Loucy (cell line): ENCODE data around the gene CADM2.
A peak's percentile ranks its signal among the peaks of the same experiment; 100 is the strongest.

ENCODE experiments used
- H2AFZ ChIP-seq: fragments of 200-600 bp; sonication (generic); 2 replicates; pipeline ENCODE4 v1.6.0; 2016; ENCODE audit warnings: antibody characterized with exemption, mild to moderate bottlenecking, low read length, moderate library complexity
- H3F3A ChIP-seq: fragments of 200-600 bp; 2 replicates; pipeline ENCODE4 v1.6.0; 2016; ENCODE audit warnings: antibody characterized with exemption, low read depth, mild to moderate bottlenecking
- H3K27me3 ChIP-seq: fragments of 200-600 bp; sonication (generic); 2 replicates; pipeline ENCODE4 v1.6.1; 2014; ENCODE audit warnings: low read length, mild to moderate bottlenecking; ENCODE audit not compliant: insufficient read depth, poor library complexity, severe bottlenecking
- H3K36me3 ChIP-seq: fragments of 200-600 bp; sonication (generic); 2 replicates; pipeline ENCODE4 v1.6.1; 2016; ENCODE audit warnings: low read length; ENCODE audit not compliant: insufficient read depth
- H3K4me1 ChIP-seq: fragments of 200-600 bp; sonication (generic); 2 replicates; pipeline ENCODE4 v1.5.1; 2014; ENCODE audit warnings: low read length, mild to moderate bottlenecking; ENCODE audit not compliant: insufficient read depth, poor library complexity, severe bottlenecking
- H3K4me2 ChIP-seq: fragments of 200-600 bp; sonication (generic); 2 replicates; pipeline ENCODE4 v1.6.0; 2014; ENCODE audit warnings: antibody characterized with exemption, low read length, low read depth, mild to moderate bottlenecking; ENCODE audit not compliant: poor library complexity, severe bottlenecking
- H3K4me3 ChIP-seq: fragments of 200-600 bp; sonication (generic); 2 replicates; pipeline ENCODE4 v1.5.1; 2014; ENCODE audit warnings: low read length, mild to moderate bottlenecking, mixed read lengths; ENCODE audit not compliant: poor library complexity, severe bottlenecking
- H3K79me2 ChIP-seq: fragments of 200-600 bp; sonication (generic); 2 replicates; pipeline ENCODE4 v1.6.1; 2014; ENCODE audit warnings: low read length; ENCODE audit not compliant: insufficient read depth
- H3K9ac ChIP-seq: fragments of 200-600 bp; sonication (generic); 2 replicates; pipeline ENCODE4 v1.6.0; 2014; ENCODE audit warnings: mild to moderate bottlenecking, low read depth, low read length, moderate library complexity; ENCODE audit not compliant: poor library complexity, severe bottlenecking
- H3K9me2 ChIP-seq: fragments of 200-600 bp; sonication (generic); replicated peaks from 2 replicates; pipeline ENCODE4 v1.6.1; 2016; ENCODE audit warnings: low read depth, low read length, mixed read lengths
- H3K9me3 ChIP-seq: fragments of 200-600 bp; sonication (generic); 2 replicates; pipeline ENCODE4 v1.6.1; 2014; ENCODE audit warnings: mild to moderate bottlenecking, antibody characterized with exemption, low read length, low read depth; ENCODE audit not compliant: insufficient read depth
- H4K20me1 ChIP-seq: fragments of 200-600 bp; sonication (generic); 2 replicates; pipeline ENCODE4 v1.6.0; 2014; ENCODE audit warnings: antibody characterized with exemption, low read length, mild to moderate bottlenecking; ENCODE audit not compliant: insufficient read depth, poor library complexity, severe bottlenecking
- EZH2phosphoT487 ChIP-seq: fragments of 200-600 bp; IDR thresholded peaks from 2 replicates; pipeline ENCODE4 v1.6.1; 2018; ENCODE audit warnings: antibody characterized with exemption, mild to moderate bottlenecking, moderate library complexity, borderline replicate concordance
- TF ChIP-seq, protein P1 (sequence below): fragments of 200-600 bp; sonication (generic); conservative IDR thresholded peaks from 2 replicates; pipeline ENCODE4 v1.5.1; 2014; ENCODE audit warnings: mild to moderate bottlenecking, antibody characterized with exemption, low read length

CADM2 gene

DNA sequence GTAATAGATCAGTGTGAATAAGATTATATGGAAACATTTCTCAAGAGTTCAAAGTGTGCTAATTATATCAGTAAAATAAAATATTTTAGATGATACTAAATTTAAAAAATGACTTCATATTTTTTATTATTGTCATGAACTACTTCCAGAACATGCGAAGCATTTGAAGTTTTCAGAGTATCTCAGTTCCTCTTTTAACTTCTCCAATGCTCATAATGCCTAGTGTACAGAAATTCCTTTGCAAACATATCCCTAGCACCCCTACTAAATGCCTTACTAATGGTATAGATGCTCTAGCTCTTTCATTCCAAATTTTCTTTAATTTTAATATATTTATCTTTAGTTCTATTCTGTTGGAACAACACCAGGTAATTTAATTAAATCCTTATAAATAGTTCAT is 580.4 kb downstream of the CADM2 start:
- no peak overlapping the region for H3K4me2 ChIP-seq
- no peaks in the 10 kb centered on the region for H3K4me1 ChIP-seq
- H3K36me3 ChIP-seq = no peaks in the 10 kb centered on the region
- no peak overlapping the region for H3K9ac ChIP-seq
- H3K27me3 ChIP-seq = no peaks in the 10 kb centered on the region
- H3F3A ChIP-seq = no peaks in the 10 kb centered on the region
- TF ChIP-seq EZH2phosphoT487 = no peak
- H2AFZ ChIP-seq = no peak overlapping the region
- H3K4me3 ChIP-seq = no peak overlapping the region
- H4K20me1 ChIP-seq = no peaks in the 10 kb centered on the region
- no peaks in the 10 kb centered on the region for H3K79me2 ChIP-seq
- H3K9me3 ChIP-seq = no peaks in the 10 kb centered on the region
- no peaks in the 10 kb centered on the region for H3K9me2 ChIP-seq

DNA sequence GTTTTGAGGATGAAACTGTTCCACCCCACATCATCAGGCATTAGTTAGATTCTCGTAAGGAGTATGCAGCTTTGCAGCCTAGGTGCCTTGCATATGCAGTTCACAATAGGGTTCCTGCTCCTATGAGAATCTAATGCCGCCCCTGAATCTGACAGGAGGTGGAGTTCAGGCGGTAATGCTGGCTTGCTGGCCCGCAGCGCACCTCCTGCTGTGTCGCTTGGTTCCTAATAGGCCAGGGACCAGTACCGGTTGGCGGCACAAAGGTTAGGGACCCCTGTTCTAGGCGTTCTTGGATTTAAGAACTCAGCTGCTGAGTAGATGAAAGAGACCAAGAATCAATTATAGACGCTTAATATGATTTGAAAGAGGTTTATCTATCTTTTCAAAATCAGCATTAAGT is 595.4 kb downstream of the CADM2 start:
- Histone ChIP-seq H3K9ac (no peak overlapping the region), H4K20me1 (no peaks in the 10 kb centered on the region), H3F3A (no peaks in the 10 kb centered on the region), H3K9me3 (no peaks in the 10 kb centered on the region), H3K36me3 (no peaks in the 10 kb centered on the region), H3K4me1 (no peaks in the 10 kb centered on the region), H2AFZ (no peak overlapping the region), H3K9me2 (no peaks in the 10 kb centered on the region), H3K27me3 (no peaks in the 10 kb centered on the region), H3K4me3 (no peak overlapping the region), H3K79me2 (no peaks in the 10 kb centered on the region), H3K4me2 (no peak overlapping the region)
- TF ChIP-seq, protein P1, sequence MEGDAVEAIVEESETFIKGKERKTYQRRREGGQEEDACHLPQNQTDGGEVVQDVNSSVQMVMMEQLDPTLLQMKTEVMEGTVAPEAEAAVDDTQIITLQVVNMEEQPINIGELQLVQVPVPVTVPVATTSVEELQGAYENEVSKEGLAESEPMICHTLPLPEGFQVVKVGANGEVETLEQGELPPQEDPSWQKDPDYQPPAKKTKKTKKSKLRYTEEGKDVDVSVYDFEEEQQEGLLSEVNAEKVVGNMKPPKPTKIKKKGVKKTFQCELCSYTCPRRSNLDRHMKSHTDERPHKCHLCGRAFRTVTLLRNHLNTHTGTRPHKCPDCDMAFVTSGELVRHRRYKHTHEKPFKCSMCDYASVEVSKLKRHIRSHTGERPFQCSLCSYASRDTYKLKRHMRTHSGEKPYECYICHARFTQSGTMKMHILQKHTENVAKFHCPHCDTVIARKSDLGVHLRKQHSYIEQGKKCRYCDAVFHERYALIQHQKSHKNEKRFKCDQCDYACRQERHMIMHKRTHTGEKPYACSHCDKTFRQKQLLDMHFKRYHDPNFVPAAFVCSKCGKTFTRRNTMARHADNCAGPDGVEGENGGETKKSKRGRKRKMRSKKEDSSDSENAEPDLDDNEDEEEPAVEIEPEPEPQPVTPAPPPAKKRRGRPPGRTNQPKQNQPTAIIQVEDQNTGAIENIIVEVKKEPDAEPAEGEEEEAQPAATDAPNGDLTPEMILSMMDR = no peak
- TF ChIP-seq EZH2phosphoT487 = no peak

DNA sequence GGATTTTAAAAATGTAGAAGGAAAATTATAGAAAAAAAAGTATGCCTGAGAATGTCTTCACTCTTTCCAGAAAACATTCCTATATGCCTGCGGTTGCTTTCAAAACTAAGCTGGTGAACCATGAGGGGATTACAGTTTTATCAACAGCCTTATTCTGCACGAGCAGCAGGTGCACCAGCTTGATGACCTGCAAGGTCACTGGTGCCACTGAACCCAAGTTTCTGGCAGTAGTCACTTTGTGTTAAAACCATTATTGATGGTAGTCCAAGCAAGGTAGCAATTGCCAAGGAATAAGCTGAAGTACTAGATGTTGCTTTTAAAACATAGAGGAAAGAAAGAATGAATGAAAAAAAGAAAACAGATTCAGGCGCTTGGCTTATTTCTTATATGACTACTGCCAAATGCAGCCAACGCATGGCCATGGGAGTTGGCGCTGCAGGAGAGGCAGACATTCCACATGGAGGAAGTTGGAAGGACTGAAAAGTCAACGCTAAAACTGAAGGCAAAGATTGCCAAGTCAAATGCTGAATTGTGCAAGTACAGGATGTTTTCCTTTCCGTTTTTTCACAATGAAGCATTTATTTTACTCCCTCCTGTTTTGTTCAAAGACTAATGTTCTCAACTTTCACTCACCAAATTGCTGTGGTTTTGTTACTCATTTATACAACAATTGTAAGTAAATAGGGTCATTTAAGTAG is 601.4 kb downstream of the CADM2 start:
- no peaks in the 10 kb centered on the region for H3F3A ChIP-seq
- no peak overlapping the region for H3K4me3 ChIP-seq
- H3K79me2 ChIP-seq = no peaks in the 10 kb centered on the region
- no peak for TF ChIP-seq EZH2phosphoT487
- TF ChIP-seq, protein P1 = no peak
- no peaks in the 10 kb centered on the region for H3K27me3 ChIP-seq
- H4K20me1 ChIP-seq = no peaks in the 10 kb centered on the region
- no peaks in the 10 kb centered on the region for H3K4me1 ChIP-seq
- no peak overlapping the region for H3K9ac ChIP-seq
- H3K9me2 ChIP-seq = no peaks in the 10 kb centered on the region
- H2AFZ ChIP-seq = no peak overlapping the region
- no peak overlapping the region for H3K4me2 ChIP-seq
- H3K9me3 ChIP-seq = no peaks in the 10 kb centered on the region
- H3K36me3 ChIP-seq = no peaks in the 10 kb centered on the region

DNA sequence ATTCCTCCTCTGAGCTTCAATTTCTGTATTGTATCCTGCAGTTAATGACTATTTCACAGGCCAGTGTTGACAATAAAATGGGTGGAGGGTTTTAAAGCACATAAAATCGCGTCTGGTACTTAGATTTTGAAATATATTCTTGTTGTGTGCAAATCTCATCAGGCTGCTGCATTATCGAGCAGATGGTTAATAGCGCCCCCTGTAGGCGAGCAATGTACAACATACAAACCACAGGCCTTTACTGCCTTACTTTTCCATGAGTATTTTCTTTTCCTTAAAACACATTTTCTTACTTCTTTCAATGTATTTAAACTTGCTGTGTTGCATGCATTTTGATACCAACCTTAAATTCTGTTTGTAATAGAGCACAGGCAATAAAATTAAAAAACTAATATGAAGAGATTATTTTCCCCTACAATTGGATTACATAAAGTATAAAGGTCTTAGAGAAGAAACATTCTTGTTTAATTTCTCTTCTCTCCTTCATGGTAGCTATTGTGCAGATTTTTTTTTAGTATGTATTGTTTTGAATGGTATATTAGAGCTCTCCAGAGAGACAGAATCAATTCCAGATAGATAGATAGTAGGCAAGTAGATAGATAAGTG is 608.4 kb downstream of the CADM2 start:
- Histone ChIP-seq H3K4me1 (no peaks in the 10 kb centered on the region), H3K4me2 (no peak overlapping the region), H3K36me3 (no peaks in the 10 kb centered on the region), H2AFZ (no peak overlapping the region), H3K9me3 (no peaks in the 10 kb centered on the region), H3K79me2 (no peaks in the 10 kb centered on the region), H3K9me2 (no peaks in the 10 kb centered on the region), H3F3A (no peaks in the 10 kb centered on the region), H3K9ac (no peak overlapping the region), H3K4me3 (no peak overlapping the region), H3K27me3 (no peaks in the 10 kb centered on the region), H4K20me1 (no peaks in the 10 kb centered on the region)
- TF ChIP-seq, protein P1 = peak; percentile 85
- TF ChIP-seq EZH2phosphoT487 = no peak
